LNCAP (cell line): Measurements from ENCODE around the gene TNS3.

ENCODE experiments used
- TF ChIP-seq, protein P1 (sequence below): fragments of 450-650 bp; IDR thresholded peaks from 2 replicates; pipeline ENCODE4 v1.5.1; 2017; ENCODE audit warnings: mild to moderate bottlenecking

TNS3 gene

DNA sequence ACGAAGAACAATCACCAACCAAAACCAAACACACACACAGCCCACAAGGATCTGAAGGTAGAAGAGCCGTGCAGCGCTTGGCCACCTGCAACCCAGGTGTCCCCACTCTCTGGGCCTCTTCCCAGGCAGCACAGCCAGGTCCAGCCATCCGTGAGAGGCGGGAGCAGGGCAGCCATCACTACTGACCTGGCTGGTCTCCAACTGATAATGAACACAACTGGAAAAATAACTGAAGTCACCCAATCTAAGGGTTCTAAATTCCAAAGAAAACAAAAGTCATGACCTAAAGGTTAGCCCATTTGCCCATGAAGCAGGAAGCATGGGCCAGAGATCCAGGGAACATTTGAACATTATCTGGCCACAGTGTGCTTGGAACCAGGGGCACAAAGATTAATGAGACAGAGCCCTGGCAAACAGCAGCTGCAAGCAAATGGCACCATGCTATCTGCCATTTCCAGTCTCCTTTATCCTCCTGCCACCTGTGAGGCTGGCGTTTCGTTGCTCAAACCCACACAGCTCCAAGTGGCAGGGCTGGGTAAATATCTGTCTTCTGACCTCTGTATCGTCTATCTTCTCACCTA lies 207.9 kb downstream of the TNS3 start:
- TF ChIP-seq, protein P1, sequence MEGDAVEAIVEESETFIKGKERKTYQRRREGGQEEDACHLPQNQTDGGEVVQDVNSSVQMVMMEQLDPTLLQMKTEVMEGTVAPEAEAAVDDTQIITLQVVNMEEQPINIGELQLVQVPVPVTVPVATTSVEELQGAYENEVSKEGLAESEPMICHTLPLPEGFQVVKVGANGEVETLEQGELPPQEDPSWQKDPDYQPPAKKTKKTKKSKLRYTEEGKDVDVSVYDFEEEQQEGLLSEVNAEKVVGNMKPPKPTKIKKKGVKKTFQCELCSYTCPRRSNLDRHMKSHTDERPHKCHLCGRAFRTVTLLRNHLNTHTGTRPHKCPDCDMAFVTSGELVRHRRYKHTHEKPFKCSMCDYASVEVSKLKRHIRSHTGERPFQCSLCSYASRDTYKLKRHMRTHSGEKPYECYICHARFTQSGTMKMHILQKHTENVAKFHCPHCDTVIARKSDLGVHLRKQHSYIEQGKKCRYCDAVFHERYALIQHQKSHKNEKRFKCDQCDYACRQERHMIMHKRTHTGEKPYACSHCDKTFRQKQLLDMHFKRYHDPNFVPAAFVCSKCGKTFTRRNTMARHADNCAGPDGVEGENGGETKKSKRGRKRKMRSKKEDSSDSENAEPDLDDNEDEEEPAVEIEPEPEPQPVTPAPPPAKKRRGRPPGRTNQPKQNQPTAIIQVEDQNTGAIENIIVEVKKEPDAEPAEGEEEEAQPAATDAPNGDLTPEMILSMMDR, result no peak

DNA sequence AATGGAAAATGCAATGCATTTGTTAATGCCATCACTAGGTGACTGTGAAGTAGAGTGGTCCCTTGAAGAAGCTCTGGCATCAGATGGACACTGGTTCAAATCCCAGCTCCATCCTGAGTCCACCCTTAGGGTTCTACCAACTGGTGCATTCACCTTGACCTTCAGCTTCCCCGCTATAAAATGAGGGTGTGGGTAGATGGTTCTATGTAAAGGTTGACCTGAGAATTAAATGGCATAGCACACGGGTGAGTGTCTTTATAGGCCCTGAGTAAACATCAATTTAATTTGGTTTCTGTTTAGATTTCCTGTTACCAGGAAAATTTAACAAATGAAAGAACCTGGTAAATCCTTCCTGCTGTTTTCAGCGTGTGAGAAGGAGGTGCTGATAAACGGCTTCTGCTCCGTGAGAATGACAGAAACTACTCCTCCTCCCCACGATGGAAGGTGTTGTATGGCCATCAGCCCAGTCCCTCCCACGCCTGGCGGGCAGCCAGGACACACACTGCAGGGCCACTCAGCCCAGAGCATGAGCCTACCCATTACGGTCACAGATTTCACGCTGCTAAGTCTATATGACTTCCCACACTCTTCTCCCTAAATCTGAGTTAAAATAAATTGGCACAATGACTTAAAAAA lies 210.1 kb downstream of the TNS3 start:
- TF ChIP-seq, protein P1, result no peak

DNA sequence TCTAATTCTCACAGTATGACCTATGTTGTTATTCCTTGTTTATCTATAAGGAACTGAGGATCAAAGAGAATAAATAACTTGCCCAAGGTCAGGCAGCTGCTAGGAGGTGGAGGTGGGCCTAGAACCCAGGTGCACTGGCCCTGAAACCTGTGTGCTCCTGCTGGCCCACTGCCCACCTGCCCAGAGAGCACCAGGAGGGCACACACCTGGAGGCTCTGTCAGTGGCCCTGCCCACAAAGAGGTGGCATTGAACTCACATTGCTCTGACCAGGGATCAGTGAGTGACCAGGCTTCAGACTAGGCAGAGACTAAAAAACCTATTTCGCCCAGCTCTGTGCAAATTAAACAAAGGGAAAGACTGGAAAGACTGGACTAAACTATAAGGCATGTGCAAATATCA lies 210.6 kb downstream of the TNS3 start:
- TF ChIP-seq, protein P1, result no peak

DNA sequence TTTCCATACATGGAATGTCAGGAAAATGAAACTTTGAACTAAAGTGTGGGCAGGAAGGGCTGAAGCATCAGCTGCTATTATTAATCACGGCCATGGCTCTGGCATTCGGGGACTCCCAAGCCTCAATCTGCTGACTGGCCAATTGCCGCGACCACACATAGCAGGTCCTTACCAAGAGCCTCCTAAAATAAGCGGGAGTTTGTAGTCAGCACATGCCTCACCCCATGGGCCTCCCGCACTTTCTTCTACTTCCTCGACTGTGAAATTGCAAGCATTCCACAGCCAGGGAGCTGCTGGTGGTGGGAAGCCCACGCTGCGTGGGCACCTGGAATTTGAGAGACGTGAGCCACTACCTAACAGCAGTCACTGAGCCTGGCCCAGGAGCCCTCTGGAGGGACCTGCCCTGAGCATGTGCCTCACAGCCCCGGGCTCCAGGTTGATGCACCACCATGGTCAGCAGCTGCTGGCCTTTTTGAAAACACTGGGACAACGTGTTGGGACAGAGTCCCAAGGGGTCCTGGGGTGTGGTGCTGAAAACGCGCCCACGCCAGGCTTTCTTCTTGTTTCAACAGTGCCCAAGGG lies 211.4 kb downstream of the TNS3 start:
- TF ChIP-seq, protein P1, result no peak

DNA sequence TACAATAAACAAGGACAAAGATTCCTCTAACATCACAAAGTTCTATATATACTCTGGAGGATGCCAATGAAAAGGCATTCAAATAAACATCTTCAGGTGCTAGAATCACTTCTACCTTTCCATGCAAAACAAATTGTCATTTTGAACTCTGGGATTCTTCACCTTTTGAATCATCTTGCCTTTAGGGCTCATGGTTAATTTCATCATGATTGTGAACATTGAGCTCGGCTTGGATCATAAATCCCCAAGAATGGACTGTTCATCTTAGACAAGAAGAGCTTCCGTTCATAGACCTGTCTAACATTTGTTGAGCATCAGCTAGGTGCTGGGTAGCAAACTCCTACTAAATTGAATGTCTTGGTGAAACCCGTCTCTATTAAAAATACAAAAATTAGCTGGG lies 212.2 kb downstream of the TNS3 start:
- TF ChIP-seq, protein P1, result no peak

DNA sequence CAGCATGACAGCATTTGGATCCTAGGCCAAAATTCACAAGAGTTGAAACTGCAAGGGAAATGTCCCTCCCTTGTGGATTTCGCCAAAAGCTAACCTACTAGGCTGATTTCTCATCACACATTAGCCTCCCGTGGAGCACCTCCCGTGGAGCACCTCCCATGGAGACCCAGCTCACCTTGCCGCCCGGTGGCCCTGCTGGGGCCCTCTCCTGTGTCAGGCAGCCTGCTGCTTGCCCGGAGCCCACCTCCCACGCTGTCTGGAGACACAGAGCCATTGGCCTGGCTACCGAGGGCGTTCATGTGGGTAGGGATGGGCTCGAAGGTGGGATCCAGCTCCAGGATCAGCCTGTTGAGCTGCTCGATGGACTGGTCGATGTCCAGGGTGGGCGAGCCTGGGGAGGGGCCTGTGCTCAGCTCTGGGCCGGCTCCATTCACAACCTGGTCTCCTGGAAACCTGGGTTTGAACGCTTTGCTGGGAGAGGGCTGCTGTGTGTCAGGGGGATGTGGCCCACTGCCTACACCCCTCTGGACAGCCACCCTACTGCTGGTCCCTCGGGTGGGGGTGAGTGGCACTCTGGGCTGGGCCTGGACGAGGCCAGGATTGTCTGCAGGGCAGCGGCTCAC lies 213.6 kb downstream of the TNS3 start:
- TF ChIP-seq, protein P1, result no peak

DNA sequence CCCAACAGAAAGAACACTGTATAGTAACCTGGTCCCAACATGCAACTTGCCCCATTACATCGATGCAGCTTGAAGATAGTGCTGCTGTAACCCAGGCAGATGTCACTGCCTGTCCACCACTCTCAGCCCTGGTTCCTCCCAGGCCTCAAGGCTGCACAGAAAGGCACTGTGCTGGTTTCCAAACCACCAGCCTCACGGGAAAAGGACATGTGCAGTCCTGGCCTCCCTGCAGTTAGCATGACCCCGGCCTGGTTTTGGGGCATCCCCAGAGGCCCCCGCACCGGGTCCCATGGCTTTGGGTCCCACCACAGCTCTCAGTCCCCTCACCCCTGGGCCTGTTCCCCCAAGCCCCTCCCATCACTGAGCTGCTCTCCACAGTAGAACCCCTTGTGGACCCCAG lies 214.5 kb downstream of the TNS3 start:
- TF ChIP-seq, protein P1, result no peak
